Measurements from ENCODE around the gene OR2V2. TPM values are rescaled to one million over a fixed set of nuclear protein-coding genes. Genes with fewer than 3 reads are reported as not detected.

The OR2V2 gene
- total RNA-seq, 1 experiment from 2014 or later: not detected

DNA sequence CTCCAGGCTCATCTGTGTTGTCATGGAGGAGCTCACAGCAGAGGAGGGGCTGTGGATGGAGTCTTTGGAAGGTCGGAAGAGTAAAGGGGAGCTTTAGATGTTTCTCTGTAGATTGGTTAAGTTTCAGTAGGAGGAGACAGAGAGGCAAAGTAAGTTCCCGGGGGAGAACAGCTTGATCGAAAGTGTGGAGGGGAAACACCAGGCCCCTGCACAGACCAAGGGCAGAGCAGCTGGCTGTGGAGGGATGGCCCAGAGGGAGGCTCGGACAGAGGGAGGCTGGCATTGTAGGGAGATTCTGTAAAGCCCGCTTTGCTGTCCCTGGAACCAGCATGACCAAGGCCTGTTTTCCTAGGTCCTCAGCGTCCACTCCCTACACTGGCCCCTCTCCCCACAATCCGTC, 5.3 kb upstream of the OR2V2 start:
- no peak overlapping the region for H3K14ac ChIP-seq (ENCODE audit: insufficient read depth, low read length)
- H2BK15ac ChIP-seq (ENCODE audit: low read depth, low read length): no peak overlapping the region
- H3K9me3 ChIP-seq (ENCODE audit: control insufficient read depth, low read depth, low read length): no peaks in the 10 kb centered on the region
- no peak overlapping the region for H2BK12ac ChIP-seq (ENCODE audit: insufficient read length, low read depth, low read length)
- TF ChIP-seq, protein P1, sequence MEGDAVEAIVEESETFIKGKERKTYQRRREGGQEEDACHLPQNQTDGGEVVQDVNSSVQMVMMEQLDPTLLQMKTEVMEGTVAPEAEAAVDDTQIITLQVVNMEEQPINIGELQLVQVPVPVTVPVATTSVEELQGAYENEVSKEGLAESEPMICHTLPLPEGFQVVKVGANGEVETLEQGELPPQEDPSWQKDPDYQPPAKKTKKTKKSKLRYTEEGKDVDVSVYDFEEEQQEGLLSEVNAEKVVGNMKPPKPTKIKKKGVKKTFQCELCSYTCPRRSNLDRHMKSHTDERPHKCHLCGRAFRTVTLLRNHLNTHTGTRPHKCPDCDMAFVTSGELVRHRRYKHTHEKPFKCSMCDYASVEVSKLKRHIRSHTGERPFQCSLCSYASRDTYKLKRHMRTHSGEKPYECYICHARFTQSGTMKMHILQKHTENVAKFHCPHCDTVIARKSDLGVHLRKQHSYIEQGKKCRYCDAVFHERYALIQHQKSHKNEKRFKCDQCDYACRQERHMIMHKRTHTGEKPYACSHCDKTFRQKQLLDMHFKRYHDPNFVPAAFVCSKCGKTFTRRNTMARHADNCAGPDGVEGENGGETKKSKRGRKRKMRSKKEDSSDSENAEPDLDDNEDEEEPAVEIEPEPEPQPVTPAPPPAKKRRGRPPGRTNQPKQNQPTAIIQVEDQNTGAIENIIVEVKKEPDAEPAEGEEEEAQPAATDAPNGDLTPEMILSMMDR (conservative IDR thresholded peaks at IDR 0.05): no peak
- H3K18ac ChIP-seq (ENCODE audit: insufficient read length, low read depth, low read length): no peak overlapping the region
- H3K23me2 ChIP-seq (ENCODE audit: insufficient read length, low read depth, low read length, poor library complexity, severe bottlenecking): no peaks in the 10 kb centered on the region
- H2BK120ac ChIP-seq (ENCODE audit: low read depth, low read length, poor library complexity, severe bottlenecking): no peak overlapping the region
- Mint-ChIP-seq H3K27ac (no peak overlapping the region), H3K36me3 (ENCODE audit: insufficient read depth in 1 of 3, low read depth in 3 of 3) (peaks cover 2 to 8% (median 5%) of the 10 kb centered on the region in 3 experiments; a peak in 1 of 7 replicates), H3K27me3 (ENCODE audit: low read depth) (peaks cover 24% of the 10 kb centered on the region), H3K4me3 (no peak overlapping the region), H3K9me3 (peaks cover 16 to 22% of the 10 kb centered on the region in 2 experiments), H3K4me1 (peaks cover 8% of the 10 kb centered on the region in 2 experiments)
- H2AK5ac ChIP-seq (ENCODE audit: insufficient read length, low read length): no peak overlapping the region
- no peak overlapping the region for H3T11ph ChIP-seq (ENCODE audit: low read length)
- no peak overlapping the region for H3K4ac ChIP-seq (ENCODE audit: low read depth, low read length)
- H3K56ac ChIP-seq (ENCODE audit: insufficient read length, low read depth, low read length): no peak overlapping the region
- H3K27me3 ChIP-seq (ENCODE audit: insufficient read depth, low read length): no peaks in the 10 kb centered on the region
- no peak overlapping the region for H2BK5ac ChIP-seq (ENCODE audit: insufficient read length, low read length)
- H4K20me1 ChIP-seq (ENCODE audit: control insufficient read depth, insufficient read depth, insufficient read length): no peaks in the 10 kb centered on the region
- no peak for DNase-seq
- no peak overlapping the region for H4K5ac ChIP-seq (ENCODE audit: insufficient read length, low read depth, low read length)
- no peak overlapping the region for H3K27ac ChIP-seq (ENCODE audit: insufficient read length, low read depth, low read length)
- no peak overlapping the region for H2AFZ ChIP-seq (ENCODE audit: low read length)
- WGBS (ENCODE audit: extremely low coverage, insufficient read length, low lambda C conversion rate): no CpG with 5 or more reads among the region's 7 CpGs
- no peak overlapping the region for H3K4me2 ChIP-seq (ENCODE audit: insufficient read depth, insufficient read length, low read length)
- H3K9ac ChIP-seq (ENCODE audit: extremely low read depth, insufficient read length, low read length): no peak overlapping the region
- no peaks in the 10 kb centered on the region for H3K79me1 ChIP-seq (ENCODE audit: insufficient read depth, low read depth, low read length, poor library complexity, severe bottlenecking)
- no peak overlapping the region for H3K23ac ChIP-seq (ENCODE audit: insufficient read length, low read depth, low read length)
- H4K91ac ChIP-seq (ENCODE audit: insufficient read length, low read depth, low read length): no peak overlapping the region
- no peak overlapping the region for H2BK20ac ChIP-seq (ENCODE audit: low read depth, low read length, poor library complexity, severe bottlenecking)
- H4K8ac ChIP-seq (replicated peaks; ENCODE audit: insufficient read length, low read depth, low read length): no peak overlapping the region
- H3K79me2 ChIP-seq (ENCODE audit: insufficient read depth, low read length): no peaks in the 10 kb centered on the region
- peaks cover under 1% of the 10 kb centered on the region; the same call in 1 of the 2 replicates for H3K4me1 ChIP-seq (ENCODE audit: insufficient read depth, low read length)

All from H9 (cell line).